SK-N-SH treated with all-trans-retinoic acid at 6 μM for 48 hours (cell line): ENCODE results near the gene GRM7.

Source experiments
- ATAC-seq: fragments of 200-7000 bp; cut with Tn5 transposase; 3 replicates; pipeline ENCODE4 v1.9.1; 2020; ENCODE audit warnings: mild to moderate bottlenecking, moderate library complexity
- ARNTL ChIP-seq: fragments of 450-650 bp; formaldehyde crosslinking; IDR thresholded peaks from 2 replicates; pipeline ENCODE4 v1.5.0; 2020; ENCODE audit warnings: low read depth, mild to moderate bottlenecking, moderate library complexity, borderline replicate concordance
- BACH2 ChIP-seq: fragments of 250-450 bp; sonication (Bioruptor Pico); IDR thresholded peaks from 2 replicates; pipeline ENCODE4 v1.9.0; 2021; ENCODE audit warnings: mild to moderate bottlenecking, borderline replicate concordance
- CSDC2 ChIP-seq: fragments of 250-450 bp; sonication (Bioruptor Pico); IDR thresholded peaks from 2 replicates; pipeline ENCODE4 v1.5.0; 2020; ENCODE audit warnings: mild to moderate bottlenecking, moderate library complexity
- ESRRG ChIP-seq: fragments of 250-450 bp; sonication (Bioruptor Pico); IDR thresholded peaks from 2 replicates; pipeline ENCODE4 v1.6.1; 2021; ENCODE audit warnings: mild to moderate bottlenecking
- GLIS3 ChIP-seq: fragments of 250-450 bp; sonication (Bioruptor Pico); IDR thresholded peaks from 2 replicates; pipeline ENCODE4 v1.5.0; 2020; ENCODE audit warnings: mild to moderate bottlenecking, moderate library complexity
- ISL1 ChIP-seq: fragments of 250-450 bp; sonication (Bioruptor Pico); IDR thresholded peaks from 2 replicates; pipeline ENCODE4 v2.1.2; 2022; ENCODE audit warnings: mild to moderate bottlenecking, moderate library complexity
- OSR1 ChIP-seq: fragments of 250-450 bp; sonication (Bioruptor Pico); IDR thresholded peaks from 2 replicates; pipeline ENCODE4 v1.8.0; 2022; ENCODE audit warnings: moderate library complexity, mild to moderate bottlenecking, inconsistent platforms
- POU6F1 ChIP-seq: fragments of 250-450 bp; sonication (Bioruptor Pico); IDR thresholded peaks from 2 replicates; pipeline ENCODE4 v1.8.0; 2021; ENCODE audit warnings: low read depth, mild to moderate bottlenecking, moderate library complexity, borderline replicate concordance
- RARB ChIP-seq: fragments of 250-450 bp; sonication (Bioruptor Pico); IDR thresholded peaks from 2 replicates; pipeline ENCODE4 v1.8.0; 2021; ENCODE audit warnings: mild to moderate bottlenecking, moderate library complexity
- TOX ChIP-seq: fragments of 250-450 bp; sonication (Bioruptor Pico); IDR thresholded peaks from 2 replicates; pipeline ENCODE4 v1.8.0; 2021; ENCODE audit warnings: mild to moderate bottlenecking, moderate library complexity, borderline replicate concordance
- TSHZ2 ChIP-seq: fragments of 250-450 bp; sonication (Bioruptor Pico); IDR thresholded peaks from 2 replicates; pipeline ENCODE4 v1.5.0; 2020; ENCODE audit warnings: mild to moderate bottlenecking, moderate library complexity
- ZC3H10 ChIP-seq: fragments of 250-450 bp; sonication (Bioruptor Pico); IDR thresholded peaks from 2 replicates; pipeline ENCODE4 v1.5.1; 2021; ENCODE audit warnings: mild to moderate bottlenecking, moderate library complexity
- ZFP3 ChIP-seq: fragments of 250-450 bp; sonication (Bioruptor Pico); IDR thresholded peaks from 2 replicates; pipeline ENCODE4 v1.5.0; 2020; ENCODE audit warnings: mild to moderate bottlenecking, moderate library complexity
- ZFP30 ChIP-seq: fragments of 450-650 bp; formaldehyde crosslinking; IDR thresholded peaks from 2 replicates; pipeline ENCODE4 v1.5.0; 2022; ENCODE audit warnings: mild to moderate bottlenecking, moderate library complexity
- ZNF70 ChIP-seq: fragments of 450-650 bp; formaldehyde crosslinking; IDR thresholded peaks from 2 replicates; pipeline ENCODE4 v1.5.0; 2020; ENCODE audit warnings: mild to moderate bottlenecking, moderate library complexity
- ZNF8 ChIP-seq: fragments of 450-650 bp; formaldehyde crosslinking; IDR thresholded peaks from 2 replicates; pipeline ENCODE4 v1.5.0; 2020; ENCODE audit warnings: mild to moderate bottlenecking, moderate library complexity
- TF ChIP-seq, protein P1 (sequence below): fragments of 250-450 bp; sonication (Bioruptor Pico); IDR thresholded peaks from 2 replicates; pipeline ENCODE4 v1.5.1; 2021; ENCODE audit warnings: mild to moderate bottlenecking, moderate library complexity
- TF ChIP-seq, protein P2 (sequence below): fragments of 250-450 bp; sonication (Bioruptor Pico); IDR thresholded peaks from 2 replicates; pipeline ENCODE4 v1.5.1; 2020; ENCODE audit warnings: low read depth, mild to moderate bottlenecking, moderate library complexity
- TF ChIP-seq, protein P3 (sequence below): fragments of 250-450 bp; sonication (Bioruptor Pico); IDR thresholded peaks from 2 replicates; pipeline ENCODE4 v1.8.0; 2020; ENCODE audit warnings: mild to moderate bottlenecking, moderate library complexity, borderline replicate concordance

Gene GRM7

GRCh38 chr3:7667774-7668173 is 806.9 kb downstream of the GRM7 start (continued):
- no peak for TF ChIP-seq TSHZ2 (CRISPR knock-in tag)
- no peak for TF ChIP-seq BACH2

DNA sequence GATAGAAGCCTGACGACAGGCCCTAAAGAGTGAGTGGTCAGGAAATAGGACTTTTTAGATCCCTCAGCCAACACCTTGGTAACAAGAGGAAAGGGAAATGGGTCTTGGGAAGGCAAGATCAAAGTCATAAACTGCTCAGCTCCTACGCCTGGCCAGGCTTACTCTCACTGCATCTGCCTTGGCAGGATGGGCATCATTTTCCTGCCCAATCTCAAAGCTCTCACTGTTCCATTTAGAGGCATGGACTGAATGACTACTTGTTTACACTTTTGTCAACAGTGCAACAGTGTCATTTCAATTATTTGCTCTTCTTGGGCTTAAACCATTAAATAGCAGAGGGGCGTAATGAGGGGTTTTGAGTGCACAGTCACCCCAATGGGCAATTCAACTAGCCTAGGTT is 808.7 kb downstream of the GRM7 start:
- TF ChIP-seq ZFP30 (CRISPR knock-in tag), result no peak
- TF ChIP-seq, all 23 proteins: peak for 0
- ATAC-seq, result no peak

- no peak for TF ChIP-seq GLIS3 (CRISPR knock-in tag)
- no peak for TF ChIP-seq OSR1
- TF ChIP-seq, protein P1, sequence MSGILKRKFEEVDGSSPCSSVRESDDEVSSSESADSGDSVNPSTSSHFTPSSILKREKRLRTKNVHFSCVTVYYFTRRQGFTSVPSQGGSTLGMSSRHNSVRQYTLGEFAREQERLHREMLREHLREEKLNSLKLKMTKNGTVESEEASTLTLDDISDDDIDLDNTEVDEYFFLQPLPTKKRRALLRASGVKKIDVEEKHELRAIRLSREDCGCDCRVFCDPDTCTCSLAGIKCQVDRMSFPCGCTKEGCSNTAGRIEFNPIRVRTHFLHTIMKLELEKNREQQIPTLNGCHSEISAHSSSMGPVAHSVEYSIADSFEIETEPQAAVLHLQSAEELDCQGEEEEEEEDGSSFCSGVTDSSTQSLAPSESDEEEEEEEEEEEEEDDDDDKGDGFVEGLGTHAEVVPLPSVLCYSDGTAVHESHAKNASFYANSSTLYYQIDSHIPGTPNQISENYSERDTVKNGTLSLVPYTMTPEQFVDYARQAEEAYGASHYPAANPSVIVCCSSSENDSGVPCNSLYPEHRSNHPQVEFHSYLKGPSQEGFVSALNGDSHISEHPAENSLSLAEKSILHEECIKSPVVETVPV (CRISPR knock-in tag), result no peak
- TF ChIP-seq ISL1 (CRISPR knock-in tag), result no peak
- no peak for TF ChIP-seq ZNF8 (CRISPR knock-in tag)
- no peak for TF ChIP-seq ZC3H10
- TF ChIP-seq ZFP3, result no peak
- no peak for TF ChIP-seq RARB (CRISPR knock-in tag)
- no peak for TF ChIP-seq ZFP30 (CRISPR knock-in tag)
- TF ChIP-seq ESRRG, result no peak
- no peak for TF ChIP-seq TSHZ2 (CRISPR knock-in tag)
- no peak for ATAC-seq
These were observed 817.6 kb downstream of the GRM7 start for GRCh38 chr3:7678521-7678920.

- ATAC-seq, result no peak
These were observed 821.9 kb downstream of the GRM7 start for GRCh38 chr3:7682822-7683229.

More at GRCh38 chr3:7682822-7683229, 821.9 kb downstream of the GRM7 start:
- TF ChIP-seq, protein P2, sequence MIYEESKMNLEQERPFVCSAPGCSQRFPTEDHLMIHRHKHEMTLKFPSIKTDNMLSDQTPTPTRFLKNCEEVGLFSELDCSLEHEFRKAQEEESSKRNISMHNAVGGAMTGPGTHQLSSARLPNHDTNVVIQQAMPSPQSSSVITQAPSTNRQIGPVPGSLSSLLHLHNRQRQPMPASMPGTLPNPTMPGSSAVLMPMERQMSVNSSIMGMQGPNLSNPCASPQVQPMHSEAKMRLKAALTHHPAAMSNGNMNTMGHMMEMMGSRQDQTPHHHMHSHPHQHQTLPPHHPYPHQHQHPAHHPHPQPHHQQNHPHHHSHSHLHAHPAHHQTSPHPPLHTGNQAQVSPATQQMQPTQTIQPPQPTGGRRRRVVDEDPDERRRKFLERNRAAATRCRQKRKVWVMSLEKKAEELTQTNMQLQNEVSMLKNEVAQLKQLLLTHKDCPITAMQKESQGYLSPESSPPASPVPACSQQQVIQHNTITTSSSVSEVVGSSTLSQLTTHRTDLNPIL (CRISPR knock-in tag), result no peak
- TF ChIP-seq, protein P3, sequence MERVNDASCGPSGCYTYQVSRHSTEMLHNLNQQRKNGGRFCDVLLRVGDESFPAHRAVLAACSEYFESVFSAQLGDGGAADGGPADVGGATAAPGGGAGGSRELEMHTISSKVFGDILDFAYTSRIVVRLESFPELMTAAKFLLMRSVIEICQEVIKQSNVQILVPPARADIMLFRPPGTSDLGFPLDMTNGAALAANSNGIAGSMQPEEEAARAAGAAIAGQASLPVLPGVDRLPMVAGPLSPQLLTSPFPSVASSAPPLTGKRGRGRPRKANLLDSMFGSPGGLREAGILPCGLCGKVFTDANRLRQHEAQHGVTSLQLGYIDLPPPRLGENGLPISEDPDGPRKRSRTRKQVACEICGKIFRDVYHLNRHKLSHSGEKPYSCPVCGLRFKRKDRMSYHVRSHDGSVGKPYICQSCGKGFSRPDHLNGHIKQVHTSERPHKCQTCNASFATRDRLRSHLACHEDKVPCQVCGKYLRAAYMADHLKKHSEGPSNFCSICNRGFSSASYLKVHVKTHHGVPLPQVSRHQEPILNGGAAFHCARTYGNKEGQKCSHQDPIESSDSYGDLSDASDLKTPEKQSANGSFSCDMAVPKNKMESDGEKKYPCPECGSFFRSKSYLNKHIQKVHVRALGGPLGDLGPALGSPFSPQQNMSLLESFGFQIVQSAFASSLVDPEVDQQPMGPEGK (CRISPR knock-in tag), result no peak
- TF ChIP-seq BACH2, result no peak
- TF ChIP-seq ESRRG, result no peak
- no peak for TF ChIP-seq ARNTL (CRISPR knock-in tag)
- no peak for TF ChIP-seq ZNF70 (CRISPR knock-in tag)
- TF ChIP-seq CSDC2 (CRISPR knock-in tag), result no peak
- no peak for TF ChIP-seq TOX (CRISPR knock-in tag)
- no peak for TF ChIP-seq POU6F1 (CRISPR knock-in tag)
- TF ChIP-seq, protein P1 (CRISPR knock-in tag), result no peak
